Hematopoietic multipotent progenitor cell treated with erythropoietin and hydrocortisone succinate and interleukin-3 and kit ligand, for 15 days (in vitro differentiated cells): ENCODE measurements around the gene PLPP6.
A peak's percentile ranks its signal among the peaks of the same experiment; 100 is the strongest.

Experiments
- DNase-seq: peaks from one replicate; pipeline ENCODE4 v3.0.0-alpha.2; 2015; ENCODE audit warnings: low spot score

PLPP6 gene

DNA sequence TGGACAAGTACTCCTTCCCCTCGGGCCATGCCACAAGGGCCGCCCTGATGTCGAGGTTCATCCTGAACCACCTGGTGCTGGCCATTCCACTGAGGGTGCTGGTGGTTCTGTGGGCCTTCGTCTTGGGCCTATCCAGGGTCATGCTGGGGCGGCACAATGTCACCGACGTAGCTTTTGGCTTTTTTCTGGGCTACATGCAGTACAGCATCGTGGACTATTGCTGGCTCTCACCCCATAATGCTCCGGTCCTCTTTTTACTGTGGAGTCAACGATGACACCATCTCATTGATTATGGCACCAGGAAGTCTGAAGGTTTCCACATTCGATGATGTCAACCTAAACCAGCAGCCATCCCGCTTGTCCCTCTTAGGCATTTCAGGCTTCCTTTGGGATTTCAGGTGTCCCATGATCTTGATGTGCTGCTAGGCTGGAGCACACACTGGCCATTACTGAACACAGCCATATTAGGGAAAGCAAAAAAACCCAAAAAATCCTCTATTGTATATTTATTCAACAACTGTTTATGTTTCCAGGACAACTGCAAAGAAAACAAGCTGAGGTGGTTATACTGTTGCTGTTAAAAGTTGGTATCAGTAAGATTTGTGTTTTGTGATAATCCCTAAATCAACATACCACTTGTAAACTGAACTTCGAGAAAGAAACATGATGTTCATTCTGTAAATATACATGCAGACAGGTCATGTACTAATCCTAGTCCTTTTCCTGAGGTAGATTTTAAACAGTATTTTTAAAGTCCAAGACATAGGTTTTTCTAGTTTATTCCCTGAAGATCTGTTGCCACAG lies 1.1 kb downstream of the PLPP6 start:
- DNase-seq, result no peak

GRCh38 chr9:4663956-4664355 lies 1.9 kb downstream of the PLPP6 start:
- no peak for DNase-seq

GRCh38 chr9:4665357-4665756 lies 3.3 kb downstream of the PLPP6 start:
- DNase-seq, result no peak

GRCh38 chr9:4666042-4666699 lies 4.1 kb downstream of the PLPP6 start, which contains the start of gene SPATA6L:
TSS of gene SPATA6L (minus strand) at chr9:4666480. CDS start at chr9:4666250, 230 bp downstream.
- DNase-seq, result no peak

DNA sequence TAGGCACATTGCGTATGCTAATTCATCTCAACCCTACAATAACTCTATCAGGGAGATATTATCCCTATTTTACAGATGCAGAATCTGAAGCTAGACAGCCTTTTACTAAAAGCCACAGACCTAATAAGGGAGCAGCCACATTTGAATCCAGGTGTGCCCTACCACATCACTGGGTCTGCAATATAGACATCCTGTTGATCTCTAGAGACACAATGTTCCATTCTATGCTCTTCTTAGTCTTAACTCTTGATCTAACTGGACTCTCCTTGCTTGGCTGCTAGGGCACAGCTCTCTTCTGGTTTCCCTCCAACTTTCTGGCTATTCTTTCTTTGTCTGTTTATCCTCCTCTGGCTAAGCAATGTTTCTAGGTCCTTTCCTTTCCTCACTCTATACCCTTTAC lies 5.6 kb downstream of the PLPP6 start:
- DNase-seq, result no peak

DNA sequence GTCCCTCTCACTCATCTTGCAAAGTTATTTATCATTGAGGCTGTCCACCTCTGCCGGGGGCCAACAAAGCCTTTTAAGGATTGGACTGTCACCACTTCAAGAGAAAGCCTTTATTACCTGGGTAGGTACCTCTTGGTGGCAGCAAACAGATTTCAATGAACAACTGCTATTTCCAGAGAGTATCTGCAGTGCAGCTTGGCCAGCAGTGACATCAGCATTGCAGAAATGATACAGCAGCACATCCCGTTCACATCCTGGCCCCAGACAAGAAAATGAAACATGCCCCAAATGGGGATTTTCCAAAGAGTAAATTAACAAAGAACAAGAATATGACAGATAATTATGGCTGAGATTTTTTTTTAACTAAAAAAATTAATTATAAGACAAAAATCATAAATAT lies 6.5 kb downstream of the PLPP6 start:
- no peak for DNase-seq

- no peak for DNase-seq
These were observed 7.8 kb downstream of the PLPP6 start for GRCh38 chr9:4669890-4670289.

- no peak for DNase-seq
These were observed 8.5 kb downstream of the PLPP6 start for GRCh38 chr9:4670591-4670990.

GRCh38 chr9:4671737-4672136 lies 9.6 kb downstream of the PLPP6 start:
- no peak for DNase-seq

- DNase-seq, result no peak
These were observed 12.7 kb downstream of the PLPP6 start for GRCh38 chr9:4674783-4675182.

DNA sequence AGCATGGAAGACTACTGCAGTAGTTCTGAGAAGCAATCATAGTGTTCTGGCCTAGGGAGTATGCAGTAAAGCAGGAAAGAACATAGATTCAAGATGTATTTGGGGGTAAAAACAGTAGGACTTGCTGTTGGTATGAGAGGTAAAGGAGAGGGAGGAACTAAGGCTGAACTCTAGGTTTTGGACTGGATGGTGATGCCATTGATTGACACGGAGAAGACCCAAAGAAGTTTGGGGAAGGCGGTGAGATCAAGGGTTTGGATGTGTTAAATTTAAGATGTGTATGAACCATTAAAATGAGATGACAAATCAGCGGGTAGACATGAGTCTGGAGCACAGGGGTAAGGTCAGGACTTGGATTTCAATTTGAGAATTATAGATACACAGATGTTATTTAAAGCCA lies 15.3 kb downstream of the PLPP6 start:
- DNase-seq, result no peak

DNA sequence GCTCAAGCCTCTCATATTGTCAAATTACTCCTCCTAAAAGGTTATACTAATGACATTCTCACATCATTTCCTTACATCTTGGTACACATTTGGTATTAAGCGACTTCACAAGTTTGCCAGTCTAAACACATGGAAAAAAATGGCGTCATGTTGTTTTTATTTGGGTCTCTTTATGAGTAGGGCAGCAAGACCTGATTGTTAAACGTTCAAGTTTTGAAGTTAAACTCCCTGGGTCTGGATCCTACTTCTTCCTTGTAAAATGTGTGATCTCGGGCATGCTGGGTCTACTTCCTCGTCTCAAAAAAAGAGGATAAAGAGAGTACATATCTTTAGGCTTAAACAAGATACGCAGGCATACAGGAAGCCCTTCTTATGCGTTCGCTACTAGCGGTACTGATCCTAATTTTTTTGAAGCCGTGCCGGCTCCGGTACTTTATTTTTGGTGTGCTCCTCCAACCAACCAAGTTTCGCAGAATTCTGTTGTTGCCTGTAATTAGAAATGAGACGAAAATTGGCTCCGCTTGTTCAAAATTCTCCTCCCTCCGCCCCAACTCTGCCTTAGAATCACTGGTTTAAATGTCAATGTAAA lies 16.7 kb downstream of the PLPP6 start:
- peak; percentile 52 for DNase-seq

- peak; percentile 96 for DNase-seq
These were observed 17.4 kb downstream of the PLPP6 start, which contains the start of gene CDC37L1 for GRCh38 chr9:4679268-4680172. TSS of gene CDC37L1 (plus strand) at chr9:4679569. CDS start at chr9:4679768, 199 bp downstream.

DNA sequence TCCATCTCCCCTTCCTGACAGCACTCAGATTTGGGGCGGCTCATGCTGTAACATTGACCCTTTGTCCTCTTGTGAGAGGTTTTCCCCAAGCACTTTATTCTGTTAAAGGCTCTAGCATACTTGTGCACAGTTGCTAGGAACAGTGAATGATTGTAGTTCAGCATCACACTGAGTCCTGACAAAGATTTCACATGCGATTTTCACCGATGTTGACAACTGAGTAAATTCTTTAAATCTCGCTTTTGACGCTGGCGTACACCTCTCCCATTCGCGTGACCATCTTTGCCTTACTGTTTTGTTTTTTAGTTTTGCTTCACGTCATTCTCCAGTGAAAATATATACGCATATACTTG lies 18.1 kb downstream of the PLPP6 start:
- no peak for DNase-seq

- peak; percentile 43 for DNase-seq
These were observed 18.7 kb downstream of the PLPP6 start for GRCh38 chr9:4680750-4681149.

DNA sequence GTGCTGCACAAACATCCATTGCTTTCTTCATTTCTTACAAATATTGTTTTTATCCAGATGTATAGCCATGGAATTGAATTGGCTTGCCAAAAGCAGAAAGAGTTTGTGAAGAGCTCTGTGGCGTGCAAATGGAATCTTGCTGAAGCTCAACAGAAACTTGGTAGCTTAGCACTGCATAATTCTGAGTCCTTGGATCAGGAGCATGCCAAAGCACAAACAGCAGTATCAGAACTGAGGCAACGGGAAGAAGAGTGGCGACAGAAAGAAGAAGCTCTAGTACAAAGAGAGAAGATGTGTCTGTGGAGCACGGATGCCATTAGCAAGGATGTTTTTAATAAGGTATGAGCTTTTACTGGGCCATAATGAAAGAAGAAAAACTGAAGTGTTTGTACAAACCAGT lies 22.7 kb downstream of the PLPP6 start:
- DNase-seq, result no peak

DNA sequence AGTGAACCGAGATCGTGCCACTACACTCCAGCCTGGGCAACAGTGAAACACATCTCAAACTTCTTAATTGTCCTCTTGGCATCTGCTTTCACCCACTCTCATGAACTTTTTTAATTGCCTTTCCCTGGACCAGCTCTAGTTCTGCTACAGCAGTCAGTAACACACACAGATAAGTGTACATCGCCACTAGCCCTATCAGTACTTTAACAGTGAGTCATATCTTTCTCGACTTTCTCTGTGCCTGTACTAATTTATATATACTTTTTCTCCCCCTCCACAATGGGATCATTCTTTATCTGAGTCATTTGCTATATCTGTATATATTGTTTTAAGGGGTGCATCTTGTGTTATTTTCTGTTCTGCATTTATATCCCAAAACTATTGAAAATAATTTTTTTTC lies 24.0 kb downstream of the PLPP6 start:
- DNase-seq, result no peak

DNA sequence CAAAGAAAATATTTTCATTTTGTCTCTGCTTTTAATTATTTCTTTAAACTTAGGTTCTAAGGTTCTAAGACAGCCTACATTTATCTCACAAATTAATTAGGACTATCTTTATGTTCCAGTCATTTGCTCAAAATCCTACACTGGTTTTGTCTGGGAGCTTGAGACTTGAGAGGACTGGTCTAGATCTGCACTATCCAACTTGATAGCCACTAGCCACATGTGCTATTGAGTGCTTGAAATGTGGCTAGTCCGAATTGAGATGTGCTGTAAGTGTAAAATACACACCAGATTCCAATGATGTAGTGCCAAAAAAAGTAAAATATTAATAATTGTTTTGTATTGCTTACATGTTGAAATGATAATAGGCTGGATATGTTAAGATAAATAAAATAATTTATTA lies 24.5 kb downstream of the PLPP6 start:
- no peak for DNase-seq

GRCh38 chr9:4689021-4689420 lies 26.9 kb downstream of the PLPP6 start:
- peak; percentile 26 for DNase-seq

GRCh38 chr9:4689687-4690104 lies 27.6 kb downstream of the PLPP6 start:
- DNase-seq, result no peak

DNA sequence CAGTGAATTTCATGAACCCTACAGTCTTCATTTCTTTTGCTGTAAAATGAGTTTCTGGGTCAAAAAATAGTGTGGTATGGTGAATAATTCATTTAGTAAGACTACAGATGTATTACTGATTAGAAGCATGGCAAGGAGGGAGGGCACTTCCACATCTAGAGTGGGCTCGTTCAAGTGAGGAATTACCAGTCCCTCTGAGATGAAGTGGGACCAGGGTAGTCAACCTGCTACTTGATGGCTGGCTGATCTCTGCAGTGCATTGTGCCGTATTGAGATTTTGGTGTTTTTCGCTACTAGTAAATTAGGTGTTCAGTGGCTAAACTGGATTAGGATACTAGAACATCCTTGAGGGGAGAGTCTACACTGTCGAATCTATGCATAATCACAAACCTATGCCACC lies 28.1 kb downstream of the PLPP6 start:
- DNase-seq, result no peak

- peak; percentile 40 for DNase-seq
These were observed 29.7 kb downstream of the PLPP6 start for GRCh38 chr9:4691795-4692194.
